IMR-90 (cell line): ENCODE data around the gene ZFYVE28.

Source experiments
- CEBPB ChIP-seq: IDR thresholded peaks from 2 replicates; pipeline ENCODE4 v1.6.1; 2012; ENCODE audit warnings: low read depth, low read length, improper control_type of control experiment
- CTCF ChIP-seq: conservative IDR thresholded peaks from 2 replicates; pipeline ENCODE4 v1.5.1; 2012; ENCODE audit warnings: mild to moderate bottlenecking, low read depth, low read length, improper control_type of control experiment
- ELK1 ChIP-seq: fragments of 150-350 bp; IDR thresholded peaks from 2 replicates; pipeline ENCODE4 v1.6.1; 2016; ENCODE audit warnings: low read depth, mild to moderate bottlenecking, low read length, moderate library complexity, borderline replicate concordance
- FOS ChIP-seq: fragments of 150-350 bp; IDR thresholded peaks from 2 replicates; pipeline ENCODE4 v1.6.1; 2016; ENCODE audit warnings: low read depth, low read length
- MAFK ChIP-seq: IDR thresholded peaks from 2 replicates; pipeline ENCODE4 v1.6.1; 2012; ENCODE audit warnings: low read depth, low read length, improper control_type of control experiment
- MXI1 ChIP-seq: IDR thresholded peaks from 2 replicates; pipeline ENCODE4 v1.6.1; 2012; ENCODE audit warnings: low read depth, mild to moderate bottlenecking, low read length, moderate library complexity, borderline replicate concordance
- NFE2L2 ChIP-seq: fragments of 150-350 bp; IDR thresholded peaks from 2 replicates; pipeline ENCODE4 v1.6.1; 2016; ENCODE audit warnings: low read depth, mild to moderate bottlenecking, low read length
- POLR2A ChIP-seq: IDR thresholded peaks from 2 replicates; pipeline ENCODE4 v1.6.1; 2012; ENCODE audit warnings: mild to moderate bottlenecking, low read depth, low read length
- RCOR1 ChIP-seq: IDR thresholded peaks from 2 replicates; pipeline ENCODE4 v1.6.1; 2012; ENCODE audit warnings: mild to moderate bottlenecking, low read length, improper control_type of control experiment; ENCODE audit not compliant: insufficient replicate concordance
- RFX5 ChIP-seq: IDR thresholded peaks from 2 replicates; pipeline ENCODE4 v1.8.0; 2012; ENCODE audit warnings: low read depth, mild to moderate bottlenecking, low read length, moderate library complexity
- SMC3 ChIP-seq: fragments of 150-350 bp; IDR thresholded peaks from 2 replicates; pipeline ENCODE4 v1.6.1; 2016; ENCODE audit warnings: low read depth, mild to moderate bottlenecking, antibody characterized with exemption, low read length, moderate library complexity

- TF ChIP-seq MAFK = no peak; the same call in 1 of the 2 replicates
- peak; percentile 62 for TF ChIP-seq CTCF
- no peak for TF ChIP-seq RFX5
- TF ChIP-seq MXI1 = peak; percentile 94
- TF ChIP-seq CEBPB = no peak
- TF ChIP-seq SMC3 = peak; percentile 54
- TF ChIP-seq POLR2A = no peak
- no peak for TF ChIP-seq RCOR1
- TF ChIP-seq FOS = peak; percentile 15; the same call in 1 of the 2 replicates
- no peak for TF ChIP-seq ELK1
- peak; percentile 69; the same call in 1 of the 2 replicates for TF ChIP-seq NFE2L2
Observed at GRCh38 chr4:2412885-2413716, 5.3 kb downstream of the ZFYVE28 start.
